Right ventricle myocardium superior (tissue), 1 donor: Measurements from ENCODE around the gene TMED5. TPM values are rescaled to one million over a fixed set of nuclear protein-coding genes. Genes with fewer than 3 reads are reported as not detected.
"Not testable (repeated sequence)": the region's sequence is repeated elsewhere in the genome, so short reads cannot be mapped to it uniquely, and the experiment has no call there.

ENCODE experiments used
- ATAC-seq: fragments of 200-7000 bp; cut with Tn5 transposase; one replicate; pipeline ENCODE4 v1.9.1; 2020; ENCODE audit warnings: mild to moderate bottlenecking; ENCODE audit not compliant: poor library complexity
- DNase-seq: peaks from one replicate; pipeline ENCODE4 v3.0.0-alpha.2; 2020
- intact Hi-C: fragments of 100-400 bp; cut with DNase I; formaldehyde crosslinking; loops from one replicate; pipeline ENCODE4 v1.11.2; 2022
- total RNA-seq: library from RNA; stranded (reverse); fragmentation: NEBNext Ultra II Directional; extraction: Animal tissue kit (Norgen Biotek cat#: 25700); gene quantifications from one replicate; pipeline ENCODE4 v1.2.1, GENCODE V29; 2021
- donor health status: DM: no; HTN: yes; CAD: no; lungs with severe emphysema.

The TMED5 gene
- total RNA-seq, 1 donor from 2014 or later: 57.1 TPM

GRCh38 chr1:93177991-93178390, 2.2 kb downstream of the TMED5 start:
- no peak for ATAC-seq
- intact Hi-C loops: no loop called here
- DNase-seq: no peak

- intact Hi-C loops, ATAC-seq: not testable (repeated sequence)
These were observed 5.6 kb downstream of the TMED5 start for GRCh38 chr1:93174638-93175037.

GRCh38 chr1:93172778-93173177, 7.4 kb downstream of the TMED5 start:
- intact Hi-C loops: no loop called here
- no peak for DNase-seq

More at GRCh38 chr1:93174638-93175037, 5.6 kb downstream of the TMED5 start:
- DNase-seq: not testable (repeated sequence)

GRCh38 chr1:93171549-93172034, 8.6 kb downstream of the TMED5 start:
- DNase-seq: no peak
- no peak for ATAC-seq
- intact Hi-C loops: no loop called here

More at GRCh38 chr1:93172778-93173177, 7.4 kb downstream of the TMED5 start:
- no peak for ATAC-seq

- intact Hi-C loops, ATAC-seq, DNase-seq: not testable (repeated sequence)
These were observed 10.0 kb downstream of the TMED5 start for GRCh38 chr1:93170141-93170678.

GRCh38 chr1:93167006-93167405, 13.2 kb downstream of the TMED5 start:
- ATAC-seq (no peak), DNase-seq (no peak)
- intact Hi-C loops: no loop called here

GRCh38 chr1:93165895-93166294, 14.3 kb downstream of the TMED5 start:
- DNase-seq, ATAC-seq, intact Hi-C loops: not testable (repeated sequence)

- intact Hi-C loops: no loop called here
- ATAC-seq: peak; percentile 77
- DNase-seq: no peak
These were observed 15.4 kb downstream of the TMED5 start for GRCh38 chr1:93164816-93165215.

GRCh38 chr1:93163314-93163713, 16.9 kb downstream of the TMED5 start:
- ATAC-seq, DNase-seq, intact Hi-C loops: not testable (repeated sequence)

GRCh38 chr1:93159337-93159736, 20.9 kb downstream of the TMED5 start:
- DNase-seq (no peak), ATAC-seq (no peak)
- intact Hi-C loops: no loop called here

GRCh38 chr1:93155335-93155734, 24.9 kb downstream of the TMED5 start:
- no peak for ATAC-seq
- DNase-seq: no peak
- intact Hi-C loops: no loop called here

GRCh38 chr1:93154898-93155297, 25.3 kb downstream of the TMED5 start:
- ATAC-seq: no peak
- intact Hi-C loops: no loop called here
- DNase-seq: no peak

GRCh38 chr1:93152835-93153234, 27.4 kb downstream of the TMED5 start:
- intact Hi-C loops: no loop called here
- DNase-seq (no peak), ATAC-seq (no peak)

- DNase-seq: no peak
- intact Hi-C loops: no loop called here
- no peak for ATAC-seq
These were observed 28.7 kb downstream of the TMED5 start for GRCh38 chr1:93151474-93151873.

GRCh38 chr1:93150729-93151128, 29.5 kb downstream of the TMED5 start:
- ATAC-seq (no peak), DNase-seq (no peak)
- intact Hi-C loops: no loop called here

- peak; percentile 15 for ATAC-seq
- DNase-seq: no peak
- intact Hi-C loops: no loop called here
These were observed 32.2 kb downstream of the TMED5 start for GRCh38 chr1:93148001-93148400.

- DNase-seq (no peak), ATAC-seq (no peak)
- intact Hi-C loops: no loop called here
These were observed 36.4 kb downstream of the TMED5 start for GRCh38 chr1:93143769-93144168.

GRCh38 chr1:93143136-93143535, 37.1 kb downstream of the TMED5 start:
- ATAC-seq (no peak), DNase-seq (no peak)
- intact Hi-C loops: no loop called here

GRCh38 chr1:93142161-93142560, 38.1 kb downstream of the TMED5 start:
- DNase-seq (no peak), ATAC-seq (no peak)
- intact Hi-C loops: no loop called here

- intact Hi-C loops: no loop called here
- DNase-seq (no peak), ATAC-seq (no peak)
These were observed 40.1 kb downstream of the TMED5 start for GRCh38 chr1:93140106-93140505.
